Uterus (tissue), 4 donors: Measurements from ENCODE around the gene NFIA. TPM values are rescaled to one million over a fixed set of nuclear protein-coding genes. Genes with fewer than 3 reads are reported as not detected.

Source experiments
- DNase-seq, 2 donors: peaks; one replicate each; pipeline ENCODE4 v3.0.0-alpha.2; 2019 to 2020
- H3K27ac ChIP-seq, 2 donors: fragments of 200-600 bp; sonication (generic); 1 replicate in 1 of 2; 2 replicates in 1 of 2; pipeline ENCODE4 v1.5.1; 2016 to 2018
- H3K27me3 ChIP-seq, 2 donors: fragments of 200-600 bp; sonication (generic); one replicate each; pipeline ENCODE4 v1.5.1; 2018 to 2019; ENCODE audit warnings: control low read depth in 1 of 2
- H3K36me3 ChIP-seq, 2 donors: fragments of 200-600 bp; sonication (generic); one replicate each; pipeline ENCODE4 v1.5.1; 2019; ENCODE audit warnings: control low read depth in 1 of 2
- H3K4me1 ChIP-seq, 2 donors: fragments of 200-600 bp; sonication (generic); one replicate each; pipeline ENCODE4 v1.5.1; 2018 to 2019; ENCODE audit warnings: control low read depth in 1 of 2
- H3K4me3 ChIP-seq, 2 donors: fragments of 200-600 bp; sonication (generic); 1 replicate in 1 of 2; 2 replicates in 1 of 2; pipeline ENCODE4 v1.5.1; 2018 to 2019; ENCODE audit warnings: mild to moderate bottlenecking in 1 of 2
- H3K9me3 ChIP-seq, 2 donors: fragments of 200-600 bp; sonication (generic); one replicate each; pipeline ENCODE4 v1.5.1; 2019; ENCODE audit warnings: control low read depth in 1 of 2
- CTCF ChIP-seq, 4 experiments: fragments of 200-600 bp in 2 of 4; fragments of 450-650 bp in 2 of 4; sonication (generic) in 2 of 4; IDR thresholded peaks; one replicate each; pipeline ENCODE4 v1.5.1; 2016 to 2019; ENCODE audit warnings: antibody characterized with exemption in 4 of 4, mild to moderate bottlenecking in 2 of 4, moderate library complexity in 1 of 4
- POLR2A ChIP-seq, 2 donors: fragments of 450-650 bp; IDR thresholded peaks; one replicate each; pipeline ENCODE4 v1.6.1; 2016; ENCODE audit warnings: antibody characterized with exemption in 2 of 2, mild to moderate bottlenecking in 1 of 2, moderate library complexity in 1 of 2
- intact Hi-C: fragments of 100-400 bp; cut with DNase I; formaldehyde crosslinking; loops from one replicate; pipeline ENCODE4 v1.15.1; 2023; ENCODE audit warnings: low total_unique reads
- total RNA-seq, 4 donors: library from RNA; depleted of rRNA in 3 of 4; stranded (reverse); fragments of >200 nt in 3 of 4; gene quantifications; one replicate each; pipeline versions ENCODE4 v1.1.0 to v1.2.4, GENCODE V29; 2014 to 2023
- donor health status: DM: yes; HTN: yes; CAD: no.

Gene NFIA
- total RNA-seq, 4 donors from 2014 or later: 49.2 to 116 (median 64.9) TPM

GRCh38 chr1:61378494-61379180 lies 296.3 kb downstream of the NFIA start:
- H3K36me3 ChIP-seq: no peaks in the 10 kb centered on the region

GRCh38 chr1:61379693-61380092 lies 297.3 kb downstream of the NFIA start:
- H3K27me3 ChIP-seq: no peaks in the 10 kb centered on the region
- intact Hi-C loops: no loop called here
- TF ChIP-seq POLR2A (IDR thresholded peaks at IDR 0.05) (no peak), CTCF (IDR thresholded peaks at IDR 0.05) (no peak)
- H3K27ac ChIP-seq: no peak overlapping the region
- H3K4me3 ChIP-seq: no peak overlapping the region
- H3K9me3 ChIP-seq: no peaks in the 10 kb centered on the region
- H3K36me3 ChIP-seq: no peaks in the 10 kb centered on the region
- no peak for DNase-seq
- no peaks in the 10 kb centered on the region for H3K4me1 ChIP-seq

More at GRCh38 chr1:61378494-61379180, 296.3 kb downstream of the NFIA start:
- H3K27me3 ChIP-seq: no peaks in the 10 kb centered on the region
- no peak for TF ChIP-seq POLR2A (IDR thresholded peaks at IDR 0.05)
- TF ChIP-seq CTCF (IDR thresholded peaks at IDR 0.05): no peak
- intact Hi-C loops: no loop called here
- no peaks in the 10 kb centered on the region for H3K9me3 ChIP-seq
- no peak overlapping the region for H3K27ac ChIP-seq
- no peak for DNase-seq
- no peak overlapping the region for H3K4me3 ChIP-seq
- H3K4me1 ChIP-seq: no peaks in the 10 kb centered on the region

GRCh38 chr1:61380561-61380960 lies 298.2 kb downstream of the NFIA start:
- no peak for TF ChIP-seq POLR2A (IDR thresholded peaks at IDR 0.05)
- no peak for TF ChIP-seq CTCF (IDR thresholded peaks at IDR 0.05)
- Histone ChIP-seq H3K27ac (no peak overlapping the region), H3K4me1 (no peaks in the 10 kb centered on the region), H3K27me3 (no peaks in the 10 kb centered on the region), H3K36me3 (no peaks in the 10 kb centered on the region), H3K9me3 (no peaks in the 10 kb centered on the region), H3K4me3 (no peak overlapping the region)
- no peak for DNase-seq
- intact Hi-C loops: no loop called here

- Histone ChIP-seq H3K4me1 (no peaks in the 10 kb centered on the region), H3K36me3 (no peaks in the 10 kb centered on the region), H3K27ac (no peak overlapping the region), H3K27me3 (no peaks in the 10 kb centered on the region), H3K4me3 (no peak overlapping the region), H3K9me3 (peaks cover 0 to 5% of the 10 kb centered on the region in 2 donors)
- no peak for DNase-seq
- TF ChIP-seq POLR2A (IDR thresholded peaks at IDR 0.05): no peak
- TF ChIP-seq CTCF (IDR thresholded peaks at IDR 0.05): no peak
- intact Hi-C loops: no loop called here
Measured at GRCh38 chr1:61386323-61386722, 304.0 kb downstream of the NFIA start.

- Histone ChIP-seq H3K4me1 (no peaks in the 10 kb centered on the region), H3K27ac (no peak overlapping the region), H3K9me3 (peaks cover 0 to 5% of the 10 kb centered on the region in 2 donors), H3K36me3 (no peaks in the 10 kb centered on the region), H3K4me3 (no peak overlapping the region), H3K27me3 (no peaks in the 10 kb centered on the region)
- no peak for TF ChIP-seq CTCF (IDR thresholded peaks at IDR 0.05)
- TF ChIP-seq POLR2A (IDR thresholded peaks at IDR 0.05): no peak
- intact Hi-C loops: no loop called here
- DNase-seq: no peak
Measured at GRCh38 chr1:61386770-61387169, 304.4 kb downstream of the NFIA start.
